ENCODE results near the gene KCND2. TPM values are rescaled to one million over a fixed set of nuclear protein-coding genes. Genes with fewer than 3 reads are reported as not detected.
"Not testable (repeated sequence)": the region's sequence is repeated elsewhere in the genome, so short reads cannot be mapped to it uniquely, and the experiment has no call there.

KCND2 gene
- total RNA-seq, 1 experiment from 2014 or later, result 0.33 TPM

DNA sequence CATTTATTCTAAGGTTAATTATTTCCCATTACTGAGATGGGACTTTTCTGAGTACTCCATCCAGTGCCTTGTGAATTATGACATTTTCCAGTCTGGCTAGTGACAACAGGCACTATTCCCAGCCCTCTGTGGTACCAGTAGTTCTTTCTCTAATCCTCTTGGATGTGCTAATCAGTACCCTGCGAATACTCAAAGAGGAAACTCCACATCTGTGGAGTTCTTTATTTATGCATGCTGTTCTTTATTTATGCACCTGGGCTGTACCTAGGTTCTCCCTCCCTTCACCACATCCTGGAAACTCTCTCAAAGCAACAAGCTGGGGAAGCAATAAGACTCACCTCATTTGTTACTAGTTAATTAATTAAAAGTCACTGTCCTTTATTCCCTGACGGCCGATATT is 501.5 kb downstream of the KCND2 start:
- Histone ChIP-seq H3K27me3 (ENCODE audit: low read length) (no peaks in the 10 kb centered on the region), H3F3A (ENCODE audit: low read length, unreplicated experiment) (no peaks in the 10 kb centered on the region), H4K20me1 (ENCODE audit: low read length) (no peaks in the 10 kb centered on the region), H3K36me3 (ENCODE audit: low read depth, low read length) (no peaks in the 10 kb centered on the region), H3K4me2 (ENCODE audit: low read length) (no peak overlapping the region), H3K9ac (ENCODE audit: low read length) (no peak overlapping the region), H3K79me2 (ENCODE audit: low read length) (no peaks in the 10 kb centered on the region), H3K9me2 (replicated peaks; ENCODE audit: low read length) (no peaks in the 10 kb centered on the region), H3K9me3 (ENCODE audit: low read length) (no peaks in the 10 kb centered on the region), H3K4me3 (ENCODE audit: low read length) (no peak overlapping the region), H3K4me1 (ENCODE audit: insufficient read depth, low read length) (no peaks in the 10 kb centered on the region), H3K27ac (ENCODE audit: low read length) (no peak overlapping the region), H2AFZ (ENCODE audit: low read length) (no peak overlapping the region)
- no peak for ATAC-seq
- intact Hi-C loops (cut with micrococcal nuclease), result no loop called here
- no peak for DNase-seq
- BruUV-seq (replicated peaks), result no TSS peak
- ChIA-PET CTCF (no interaction called here), POLR2A (ENCODE audit: unreplicated experiment) (no interaction called here)
- TF ChIP-seq EZH2phosphoT487 (IDR thresholded peaks at IDR 0.05; ENCODE audit: borderline replicate concordance, low read length), result no peak
- TF ChIP-seq EZH2 (IDR thresholded peaks at IDR 0.05; ENCODE audit: low read length, unreplicated experiment), result no peak
- TF ChIP-seq, protein P1, sequence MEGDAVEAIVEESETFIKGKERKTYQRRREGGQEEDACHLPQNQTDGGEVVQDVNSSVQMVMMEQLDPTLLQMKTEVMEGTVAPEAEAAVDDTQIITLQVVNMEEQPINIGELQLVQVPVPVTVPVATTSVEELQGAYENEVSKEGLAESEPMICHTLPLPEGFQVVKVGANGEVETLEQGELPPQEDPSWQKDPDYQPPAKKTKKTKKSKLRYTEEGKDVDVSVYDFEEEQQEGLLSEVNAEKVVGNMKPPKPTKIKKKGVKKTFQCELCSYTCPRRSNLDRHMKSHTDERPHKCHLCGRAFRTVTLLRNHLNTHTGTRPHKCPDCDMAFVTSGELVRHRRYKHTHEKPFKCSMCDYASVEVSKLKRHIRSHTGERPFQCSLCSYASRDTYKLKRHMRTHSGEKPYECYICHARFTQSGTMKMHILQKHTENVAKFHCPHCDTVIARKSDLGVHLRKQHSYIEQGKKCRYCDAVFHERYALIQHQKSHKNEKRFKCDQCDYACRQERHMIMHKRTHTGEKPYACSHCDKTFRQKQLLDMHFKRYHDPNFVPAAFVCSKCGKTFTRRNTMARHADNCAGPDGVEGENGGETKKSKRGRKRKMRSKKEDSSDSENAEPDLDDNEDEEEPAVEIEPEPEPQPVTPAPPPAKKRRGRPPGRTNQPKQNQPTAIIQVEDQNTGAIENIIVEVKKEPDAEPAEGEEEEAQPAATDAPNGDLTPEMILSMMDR (conservative IDR thresholded peaks at IDR 0.05; ENCODE audit: low read depth, low read length), result no peak

DNA sequence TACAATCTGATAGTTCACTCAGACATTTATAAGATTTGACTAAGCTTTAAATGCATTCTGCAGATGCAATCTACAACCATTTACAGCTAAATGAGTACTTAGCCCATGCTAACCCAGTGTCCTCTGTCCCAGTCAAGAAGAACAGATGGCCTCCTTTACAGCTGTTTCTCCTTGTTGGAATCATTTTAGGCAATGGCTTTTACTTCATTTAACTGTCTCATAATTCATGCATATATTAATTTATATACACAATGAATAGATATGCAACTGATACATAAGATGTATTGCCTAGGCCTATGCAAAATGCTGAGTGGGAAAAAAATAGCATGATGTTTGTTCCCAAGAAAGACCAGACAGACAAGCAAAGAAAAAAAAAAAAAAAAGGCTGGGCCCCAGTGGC is 502.8 kb downstream of the KCND2 start:
- TF ChIP-seq EZH2 (IDR thresholded peaks at IDR 0.05; ENCODE audit: low read length, unreplicated experiment) (no peak), EZH2phosphoT487 (IDR thresholded peaks at IDR 0.05; ENCODE audit: borderline replicate concordance, low read length) (no peak)
- TF ChIP-seq, protein P1 (conservative IDR thresholded peaks at IDR 0.05; ENCODE audit: low read depth, low read length), result no peak

DNA sequence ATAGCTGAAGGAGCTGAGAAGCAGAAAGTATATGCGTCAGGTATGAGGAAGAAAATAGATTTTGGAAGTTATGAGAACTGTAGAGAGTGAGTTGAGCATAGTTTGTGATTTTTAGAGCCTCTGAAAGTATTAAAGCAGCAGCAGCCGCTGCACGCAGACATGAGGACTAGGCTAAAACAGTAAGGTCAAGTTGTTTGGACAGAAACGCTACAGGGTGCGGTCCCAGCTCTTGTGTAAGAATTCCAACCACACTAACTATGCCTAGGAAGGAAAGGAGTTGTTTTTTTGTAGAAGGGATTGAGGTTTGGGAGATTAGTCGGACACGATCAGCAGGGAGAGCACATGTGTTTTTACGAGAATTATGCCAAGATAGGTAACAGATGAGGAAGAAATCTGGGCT is 506.1 kb downstream of the KCND2 start:
- H3K4me3 ChIP-seq (ENCODE audit: low read length); DNase-seq; H3K9ac ChIP-seq (ENCODE audit: low read length); H3K4me1 ChIP-seq (ENCODE audit: insufficient read depth, low read length); H3K36me3 ChIP-seq (ENCODE audit: low read depth, low read length); H3K4me2 ChIP-seq (ENCODE audit: low read length); intact Hi-C loops (cut with micrococcal nuclease); BruUV-seq (replicated peaks); ATAC-seq; CTCF ChIA-PET; H3K27me3 ChIP-seq (ENCODE audit: low read length); H3F3A ChIP-seq (ENCODE audit: low read length, unreplicated experiment); H2AFZ ChIP-seq (ENCODE audit: low read length); POLR2A ChIA-PET (ENCODE audit: unreplicated experiment); H3K9me2 ChIP-seq (replicated peaks; ENCODE audit: low read length); H3K9me3 ChIP-seq (ENCODE audit: low read length); H3K27ac ChIP-seq (ENCODE audit: low read length); H3K79me2 ChIP-seq (ENCODE audit: low read length); H4K20me1 ChIP-seq (ENCODE audit: low read length): not testable (repeated sequence)

More for the DNA sequence above, 502.8 kb downstream of the KCND2 start:
- Histone ChIP-seq H3K4me2 (ENCODE audit: low read length) (no peak overlapping the region), H2AFZ (ENCODE audit: low read length) (no peak overlapping the region), H3K79me2 (ENCODE audit: low read length) (no peaks in the 10 kb centered on the region), H3K4me3 (ENCODE audit: low read length) (no peak overlapping the region), H3F3A (ENCODE audit: low read length, unreplicated experiment) (no peaks in the 10 kb centered on the region), H3K9me2 (replicated peaks; ENCODE audit: low read length) (no peaks in the 10 kb centered on the region), H4K20me1 (ENCODE audit: low read length) (no peaks in the 10 kb centered on the region), H3K36me3 (ENCODE audit: low read depth, low read length) (no peaks in the 10 kb centered on the region), H3K9me3 (ENCODE audit: low read length) (no peaks in the 10 kb centered on the region), H3K9ac (ENCODE audit: low read length) (no peak overlapping the region), H3K27ac (ENCODE audit: low read length) (no peak overlapping the region), H3K4me1 (ENCODE audit: insufficient read depth, low read length) (no peaks in the 10 kb centered on the region), H3K27me3 (ENCODE audit: low read length) (no peaks in the 10 kb centered on the region)
- ATAC-seq (no peak), DNase-seq (no peak)
- no TSS peak for BruUV-seq (replicated peaks)
- POLR2A ChIA-PET (ENCODE audit: unreplicated experiment), result no interaction called here
- intact Hi-C loops (cut with micrococcal nuclease), result no loop called here
- CTCF ChIA-PET, result interaction anchor here (0.5 kb wide), 1 partner anchor 186 kb away, joined by 3 read pairs; no protein-coding TSS in a partner anchor

DNA sequence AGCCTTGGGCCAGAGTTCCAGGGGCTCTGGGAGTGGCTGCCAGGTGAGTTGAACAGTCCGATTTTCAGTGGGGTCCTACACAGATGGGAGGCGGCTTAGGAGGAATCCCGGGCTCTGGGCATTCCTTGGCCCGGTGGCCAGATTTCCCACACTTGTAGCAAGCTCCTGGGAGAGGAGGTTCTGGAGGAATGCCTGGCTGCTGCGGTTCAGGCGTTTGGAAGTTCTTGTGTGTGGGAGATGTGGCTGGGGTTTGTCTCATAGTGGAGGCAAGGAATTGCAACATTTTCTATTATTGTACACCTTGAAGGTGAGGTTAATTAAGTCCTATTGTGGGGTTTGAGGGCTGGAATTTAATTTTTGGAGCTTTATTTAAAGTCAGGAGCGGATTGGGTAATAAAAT is 507.5 kb downstream of the KCND2 start:
- H3K79me2 ChIP-seq (ENCODE audit: low read length); H3K27ac ChIP-seq (ENCODE audit: low read length); DNase-seq; H3K27me3 ChIP-seq (ENCODE audit: low read length); H2AFZ ChIP-seq (ENCODE audit: low read length); H3K4me2 ChIP-seq (ENCODE audit: low read length); H3K9me2 ChIP-seq (replicated peaks; ENCODE audit: low read length); H3K4me3 ChIP-seq (ENCODE audit: low read length); H3K4me1 ChIP-seq (ENCODE audit: insufficient read depth, low read length); intact Hi-C loops (cut with micrococcal nuclease); H4K20me1 ChIP-seq (ENCODE audit: low read length); BruUV-seq (replicated peaks); H3K9ac ChIP-seq (ENCODE audit: low read length); ATAC-seq; H3K9me3 ChIP-seq (ENCODE audit: low read length); H3K36me3 ChIP-seq (ENCODE audit: low read depth, low read length); H3F3A ChIP-seq (ENCODE audit: low read length, unreplicated experiment); CTCF ChIA-PET; POLR2A ChIA-PET (ENCODE audit: unreplicated experiment): not testable (repeated sequence)

All from PC-3 (cell line).